Uterus (tissue), 2 donors: ENCODE data around the gene ZBTB8A.

ENCODE experiments used
- POLR2A ChIP-seq, 2 donors: fragments of 450-650 bp; IDR thresholded peaks; one replicate each; pipeline ENCODE4 v1.6.1; 2016; ENCODE audit warnings: antibody characterized with exemption in 2 of 2, mild to moderate bottlenecking in 1 of 2, moderate library complexity in 1 of 2
- TF ChIP-seq, protein P1 (sequence below), 4 experiments: fragments of 200-600 bp in 2 of 4; fragments of 450-650 bp in 2 of 4; sonication (generic) in 2 of 4; IDR thresholded peaks; one replicate each; pipeline ENCODE4 v1.5.1; 2016 to 2019; ENCODE audit warnings: antibody characterized with exemption in 4 of 4, mild to moderate bottlenecking in 2 of 4, moderate library complexity in 1 of 4

DNA sequence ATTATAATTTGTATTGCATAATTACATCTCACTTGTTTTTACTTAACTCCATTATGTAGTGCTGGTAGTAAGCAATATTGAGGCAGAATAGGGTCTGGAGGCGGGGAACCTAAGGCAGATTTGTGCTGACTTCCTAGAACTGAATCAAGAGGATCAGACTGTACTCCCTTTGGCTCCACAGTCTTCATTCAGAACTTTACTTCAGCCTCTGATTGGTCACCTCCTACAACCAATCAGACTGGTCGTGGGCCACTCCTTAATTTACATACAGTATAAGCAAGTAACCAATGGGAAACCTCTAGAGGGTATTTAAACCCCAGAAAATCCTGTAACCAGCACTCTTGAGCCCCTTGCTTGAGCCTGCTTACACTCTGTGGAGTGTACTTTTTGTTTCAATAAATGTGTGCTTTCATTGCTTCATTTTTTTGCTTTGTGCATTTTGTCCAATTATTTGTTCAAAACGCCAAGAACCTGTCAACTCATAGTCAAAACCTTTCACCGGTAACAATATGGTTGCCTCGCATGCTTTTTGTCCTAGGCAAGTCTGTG lies 79.5 kb downstream of the ZBTB8A start:
- TF ChIP-seq, protein P1, sequence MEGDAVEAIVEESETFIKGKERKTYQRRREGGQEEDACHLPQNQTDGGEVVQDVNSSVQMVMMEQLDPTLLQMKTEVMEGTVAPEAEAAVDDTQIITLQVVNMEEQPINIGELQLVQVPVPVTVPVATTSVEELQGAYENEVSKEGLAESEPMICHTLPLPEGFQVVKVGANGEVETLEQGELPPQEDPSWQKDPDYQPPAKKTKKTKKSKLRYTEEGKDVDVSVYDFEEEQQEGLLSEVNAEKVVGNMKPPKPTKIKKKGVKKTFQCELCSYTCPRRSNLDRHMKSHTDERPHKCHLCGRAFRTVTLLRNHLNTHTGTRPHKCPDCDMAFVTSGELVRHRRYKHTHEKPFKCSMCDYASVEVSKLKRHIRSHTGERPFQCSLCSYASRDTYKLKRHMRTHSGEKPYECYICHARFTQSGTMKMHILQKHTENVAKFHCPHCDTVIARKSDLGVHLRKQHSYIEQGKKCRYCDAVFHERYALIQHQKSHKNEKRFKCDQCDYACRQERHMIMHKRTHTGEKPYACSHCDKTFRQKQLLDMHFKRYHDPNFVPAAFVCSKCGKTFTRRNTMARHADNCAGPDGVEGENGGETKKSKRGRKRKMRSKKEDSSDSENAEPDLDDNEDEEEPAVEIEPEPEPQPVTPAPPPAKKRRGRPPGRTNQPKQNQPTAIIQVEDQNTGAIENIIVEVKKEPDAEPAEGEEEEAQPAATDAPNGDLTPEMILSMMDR (IDR thresholded peaks at IDR 0.05): no peak
- TF ChIP-seq POLR2A (IDR thresholded peaks at IDR 0.05): no peak
